RWPE2 (cell line): ENCODE data around the gene SELENON.

Source experiments
- ATAC-seq: fragments of 200-7000 bp; cut with Tn5 transposase; 3 replicates; pipeline ENCODE4 v1.9.1; 2021; ENCODE audit warnings: low read depth
- DNase-seq: peaks from one replicate; pipeline ENCODE4 v3.0.0-alpha.2; 2020; ENCODE audit warnings: low spot score
- H3K27ac ChIP-seq: fragments of 450-650 bp; 2 replicates; pipeline ENCODE4 v1.5.1; 2017; ENCODE audit warnings: mild to moderate bottlenecking; ENCODE audit not compliant: poor library complexity, severe bottlenecking
- H3K27me3 ChIP-seq: fragments of 250-450 bp; sonication (Bioruptor Pico); 2 replicates; pipeline ENCODE4 v1.5.1; 2021; ENCODE audit warnings: mild to moderate bottlenecking, moderate library complexity; ENCODE audit not compliant: insufficient read depth, poor library complexity, severe bottlenecking
- H3K36me3 ChIP-seq: fragments of 250-450 bp; sonication (Bioruptor Pico); 2 replicates; pipeline ENCODE4 v1.5.1; 2020; ENCODE audit warnings: low read depth, mild to moderate bottlenecking, moderate library complexity
- H3K4me1 ChIP-seq: fragments of 250-450 bp; sonication (Bioruptor Pico); 2 replicates; pipeline ENCODE4 v1.5.1; 2021; ENCODE audit warnings: mild to moderate bottlenecking, moderate library complexity; ENCODE audit not compliant: insufficient read depth, poor library complexity, severe bottlenecking
- H3K4me3 ChIP-seq: fragments of 250-450 bp; sonication (Bioruptor Pico); 2 replicates; pipeline ENCODE4 v1.5.1; 2021; ENCODE audit warnings: mild to moderate bottlenecking, moderate library complexity; ENCODE audit not compliant: severe bottlenecking
- H3K9me3 ChIP-seq: fragments of 250-450 bp; sonication (Bioruptor Pico); 2 replicates; pipeline ENCODE4 v1.5.1; 2021; ENCODE audit warnings: mild to moderate bottlenecking, moderate library complexity; ENCODE audit not compliant: severe bottlenecking
- CTCF ChIP-seq: fragments of 450-650 bp; IDR thresholded peaks from one replicate; pipeline ENCODE4 v1.5.1; 2017; ENCODE audit warnings: mild to moderate bottlenecking, moderate library complexity; ENCODE audit not compliant: poor library complexity, severe bottlenecking

SELENON gene

GRCh38 chr1:25760871-25761270, 39.1 kb upstream of the SELENON start:
- Histone ChIP-seq H3K27ac (no peak overlapping the region), H3K36me3 (no peaks in the 10 kb centered on the region), H3K4me1 (no peaks in the 10 kb centered on the region), H3K9me3 (no peaks in the 10 kb centered on the region), H3K27me3 (no peaks in the 10 kb centered on the region), H3K4me3 (no peak overlapping the region)
- ATAC-seq = no peak
- no peak for DNase-seq
- TF ChIP-seq CTCF = no peak

- no peak overlapping the region for H3K27ac ChIP-seq
- no peak overlapping the region for H3K4me3 ChIP-seq
- TF ChIP-seq CTCF = no peak
- H3K4me1 ChIP-seq = no peaks in the 10 kb centered on the region
- H3K36me3 ChIP-seq = no peaks in the 10 kb centered on the region
- no peak for DNase-seq
- H3K27me3 ChIP-seq = no peaks in the 10 kb centered on the region
- H3K9me3 ChIP-seq = no peaks in the 10 kb centered on the region
- ATAC-seq = no peak
Measured at GRCh38 chr1:25763493-25763892, 36.5 kb upstream of the SELENON start.

GRCh38 chr1:25765136-25765922, 34.7 kb upstream of the SELENON start:
- no peaks in the 10 kb centered on the region for H3K9me3 ChIP-seq
- no peaks in the 10 kb centered on the region for H3K36me3 ChIP-seq
- no peak overlapping the region for H3K27ac ChIP-seq
- H3K27me3 ChIP-seq = no peaks in the 10 kb centered on the region
- no peak overlapping the region for H3K4me3 ChIP-seq
- TF ChIP-seq CTCF = no peak
- ATAC-seq (no peak), DNase-seq (no peak)
- H3K4me1 ChIP-seq = no peaks in the 10 kb centered on the region

GRCh38 chr1:25765923-25766589, 33.9 kb upstream of the SELENON start:
- no peak for DNase-seq
- H3K27ac ChIP-seq = no peak overlapping the region
- H3K4me3 ChIP-seq = no peak overlapping the region
- TF ChIP-seq CTCF = no peak
- H3K9me3 ChIP-seq = no peaks in the 10 kb centered on the region
- no peaks in the 10 kb centered on the region for H3K4me1 ChIP-seq
- H3K27me3 ChIP-seq = no peaks in the 10 kb centered on the region
- no peak for ATAC-seq
- no peaks in the 10 kb centered on the region for H3K36me3 ChIP-seq
